TTC549 (cell line): ENCODE data around the gene BCL2L11.

Source experiments
- FAIRE-seq: peaks from 2 replicates; lab custom pipeline; 2012; peaks lifted over from hg19 to GRCh38; lab: Jason Lieb, UNC

The BCL2L11 gene

DNA sequence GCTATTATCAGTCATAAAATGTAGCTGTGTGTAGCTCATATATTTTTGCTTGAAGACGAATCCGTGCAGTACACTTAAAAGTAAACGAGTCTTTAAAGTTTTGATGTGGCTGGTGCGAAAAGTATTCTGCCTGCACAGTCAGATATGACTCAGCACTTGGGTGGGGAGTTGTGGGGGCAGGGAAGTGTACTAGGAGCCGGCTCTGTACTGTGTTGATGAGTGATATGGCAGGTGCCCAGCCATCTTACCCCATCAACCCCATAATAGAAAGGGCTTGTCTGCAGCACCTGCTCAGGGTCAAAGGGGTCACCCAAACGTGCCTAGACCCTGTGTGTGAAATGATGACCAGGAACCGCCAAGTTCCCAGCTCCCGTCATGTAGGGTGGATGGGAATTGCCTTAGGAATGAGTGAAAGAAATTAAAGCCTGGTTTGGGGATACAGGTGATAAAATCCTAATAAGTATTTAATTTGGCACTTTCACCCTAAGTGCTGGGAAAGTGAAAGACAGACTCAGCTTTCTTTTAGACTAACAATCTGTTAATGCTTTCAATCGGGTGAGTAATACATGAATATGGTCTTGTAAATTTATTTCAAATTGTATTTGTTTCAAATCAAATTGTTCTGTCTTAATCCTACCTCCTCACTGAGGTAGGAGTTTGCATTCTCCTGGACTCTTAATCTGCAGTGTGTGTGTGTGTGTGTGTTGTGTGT, 48.0 kb downstream of the BCL2L11 start:
- FAIRE-seq = no peak

DNA sequence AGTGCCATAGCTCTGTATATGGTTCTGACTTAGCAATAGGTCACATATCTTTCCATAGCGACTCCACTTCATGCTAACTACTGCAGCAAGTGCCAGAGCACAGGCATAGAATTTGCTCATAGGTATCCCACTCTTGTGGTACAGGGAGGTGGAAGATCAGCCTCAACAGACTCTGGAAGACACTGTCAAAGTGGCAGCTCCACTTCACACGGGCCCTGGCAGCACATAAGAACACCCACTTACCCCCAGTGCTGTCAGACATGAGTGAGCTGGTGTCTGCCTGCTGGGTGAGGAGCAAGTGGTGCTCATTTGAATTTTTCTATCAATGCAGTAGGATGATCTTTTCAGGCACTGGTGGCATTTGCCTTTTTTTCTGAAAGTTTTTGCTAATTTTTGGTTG, 48.6 kb downstream of the BCL2L11 start:
- FAIRE-seq = no peak

DNA sequence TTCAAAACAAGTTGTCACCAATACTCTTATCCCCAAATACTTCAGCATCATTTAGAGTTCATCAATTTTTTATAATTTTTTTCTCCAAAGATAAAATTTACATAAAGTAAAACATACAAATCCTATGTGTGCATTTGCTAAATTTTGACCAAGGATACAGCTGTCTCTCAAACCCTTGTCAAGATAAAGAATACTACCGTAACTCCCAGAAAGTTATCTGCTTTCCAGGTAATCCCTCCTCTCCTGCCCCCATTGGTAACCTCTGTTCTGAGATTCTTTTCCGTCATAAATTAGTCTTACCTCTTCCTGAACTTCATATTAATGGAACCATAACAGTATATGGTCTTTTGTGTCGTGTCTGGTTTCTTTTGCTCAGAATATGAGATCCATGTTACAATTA, 49.2 kb downstream of the BCL2L11 start:
- no peak for FAIRE-seq

DNA sequence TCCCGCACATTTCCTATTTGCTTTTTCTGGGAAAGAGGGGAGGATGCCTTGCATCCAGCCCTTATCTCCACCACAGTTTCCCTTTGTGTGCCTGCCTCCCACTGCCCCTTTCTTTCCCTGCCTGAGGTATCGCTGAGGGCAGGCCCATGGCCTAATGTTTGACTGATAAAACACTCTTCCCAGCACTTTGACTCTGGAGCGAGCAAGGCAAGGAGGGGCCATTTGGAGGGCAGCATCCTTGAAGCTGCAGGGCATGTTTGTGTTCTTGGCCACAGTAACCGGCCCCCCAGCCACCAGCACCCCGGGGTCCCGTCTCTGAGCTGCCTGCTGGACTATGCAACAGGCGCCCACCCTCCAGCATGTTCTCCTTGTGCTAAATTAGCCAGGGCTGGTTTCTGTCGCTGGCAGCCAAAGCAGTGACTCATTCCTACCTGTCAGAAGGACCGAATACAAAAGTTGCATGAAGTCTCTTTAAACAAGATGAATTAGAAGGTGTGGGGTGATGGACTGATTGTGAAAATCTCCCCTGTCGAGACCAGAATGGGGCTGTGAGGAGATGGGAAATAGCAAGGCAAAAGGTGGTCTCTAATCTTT, 50.7 kb downstream of the BCL2L11 start:
- no peak for FAIRE-seq

DNA sequence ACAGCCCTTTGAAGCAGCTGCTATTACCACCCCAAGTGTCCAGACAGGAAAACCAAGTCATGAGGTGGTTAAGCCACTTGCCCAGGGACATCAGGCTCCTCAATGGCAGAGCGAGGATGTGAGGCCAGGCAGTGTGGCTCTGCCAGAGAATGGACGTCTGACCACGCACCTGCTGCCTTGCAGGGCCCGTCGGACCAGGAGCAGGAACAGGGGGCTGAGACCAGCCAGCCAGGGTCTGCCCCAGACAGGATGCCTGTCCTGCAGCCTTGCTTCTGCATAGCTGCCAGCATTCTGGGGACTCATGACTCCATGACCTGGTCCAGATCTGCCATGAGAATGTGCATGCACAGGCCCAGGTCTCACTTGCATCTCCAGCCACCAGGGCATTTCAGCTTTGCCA, 52.0 kb downstream of the BCL2L11 start:
- FAIRE-seq = no peak

DNA sequence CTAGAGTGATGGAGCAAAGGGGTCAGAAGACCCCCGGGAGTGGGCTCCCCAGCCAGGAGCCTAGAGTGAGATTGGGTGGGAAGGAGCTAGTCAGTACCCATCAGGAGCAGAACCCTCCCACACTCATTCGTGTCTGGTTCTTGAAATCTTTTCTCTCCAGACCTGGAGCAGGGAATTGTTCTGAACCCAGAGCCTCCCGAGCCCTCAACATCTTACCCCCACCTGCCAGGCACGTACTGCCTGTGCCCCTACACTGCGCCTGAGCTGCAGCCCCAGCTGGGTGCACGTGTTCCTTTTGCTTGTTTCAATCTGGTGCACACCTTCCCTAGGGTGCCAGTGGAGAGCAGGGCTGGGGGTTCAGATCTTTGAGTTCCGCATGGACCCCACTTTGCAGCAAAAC, 52.6 kb downstream of the BCL2L11 start:
- no peak for FAIRE-seq

DNA sequence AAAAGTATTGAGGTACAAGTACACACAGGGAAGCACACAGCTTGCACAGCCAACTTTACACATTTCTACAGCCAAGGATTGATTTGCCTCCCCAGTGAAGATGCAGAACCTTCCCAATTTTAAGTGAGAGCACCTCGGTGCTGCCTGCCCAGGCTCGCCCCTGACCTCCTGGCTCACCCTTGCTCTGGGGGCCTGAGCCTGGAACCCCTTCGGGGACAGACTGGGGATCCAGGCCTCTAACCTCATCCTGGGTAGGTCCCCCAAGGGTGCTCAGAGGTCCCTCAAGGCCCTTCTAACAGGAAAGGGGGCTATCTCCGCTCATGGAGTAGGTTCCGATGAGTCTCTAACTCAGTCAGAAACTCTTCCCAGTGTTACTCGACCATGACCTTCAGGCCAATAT, 53.1 kb downstream of the BCL2L11 start:
- no peak for FAIRE-seq

DNA sequence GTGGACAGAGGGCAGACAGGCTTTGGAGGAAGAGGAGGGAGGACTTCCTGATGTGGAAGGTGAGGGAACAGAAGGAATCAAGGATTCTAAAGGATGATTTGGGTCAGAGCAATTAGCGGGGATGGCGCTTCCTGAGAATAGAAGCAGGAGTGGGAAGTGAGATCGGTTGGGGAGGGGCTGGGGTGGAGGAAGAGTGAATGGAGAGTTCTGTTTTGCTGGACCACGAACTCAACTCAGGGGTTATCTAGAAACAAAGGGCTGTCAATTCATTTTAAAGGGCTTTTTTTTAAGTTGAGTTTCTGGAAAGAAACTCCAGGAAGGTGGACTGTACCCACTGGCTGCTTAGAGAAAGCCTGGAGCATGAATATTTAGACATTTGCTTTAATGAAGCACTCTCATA, 54.9 kb downstream of the BCL2L11 start:
- no peak for FAIRE-seq

DNA sequence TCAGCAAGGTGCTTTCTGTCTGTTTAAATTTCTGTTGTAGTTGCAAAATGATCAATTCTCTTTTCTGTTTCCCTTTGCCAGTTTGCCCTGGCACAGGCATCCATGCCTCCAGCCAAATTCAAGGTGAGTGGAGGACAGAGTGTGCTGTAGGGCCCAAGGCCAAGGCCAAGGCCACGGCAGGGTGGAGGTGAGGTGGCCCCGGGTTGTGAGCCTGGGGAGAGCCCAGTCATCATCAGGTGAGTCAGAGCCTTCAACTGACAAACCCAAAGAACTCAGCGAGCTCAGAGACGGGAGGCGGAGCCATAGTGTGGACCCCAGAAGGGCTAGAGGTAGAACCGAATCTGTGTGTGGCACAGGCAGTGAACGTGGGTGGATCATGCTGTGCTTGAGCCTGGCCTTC, 55.7 kb downstream of the BCL2L11 start:
- FAIRE-seq = no peak

DNA sequence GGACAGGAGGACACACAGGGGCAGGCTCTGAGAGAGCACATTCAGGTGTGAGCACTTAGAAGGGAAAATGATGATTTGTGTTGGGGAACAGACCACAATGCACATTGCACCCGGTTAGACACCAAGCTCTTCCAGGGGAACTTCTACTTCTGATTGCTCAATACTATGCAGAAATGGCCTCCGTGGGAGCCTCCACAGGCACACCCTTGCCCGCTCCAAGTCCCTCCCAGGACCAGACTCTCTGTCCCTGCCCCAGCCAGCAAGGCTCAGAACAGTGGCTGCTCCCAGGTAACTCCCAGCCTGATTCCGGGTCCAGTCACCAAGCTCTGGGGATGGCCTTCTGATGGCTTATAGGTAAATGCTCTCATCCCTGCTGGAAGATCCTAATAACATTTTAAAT, 56.2 kb downstream of the BCL2L11 start:
- FAIRE-seq = no peak

DNA sequence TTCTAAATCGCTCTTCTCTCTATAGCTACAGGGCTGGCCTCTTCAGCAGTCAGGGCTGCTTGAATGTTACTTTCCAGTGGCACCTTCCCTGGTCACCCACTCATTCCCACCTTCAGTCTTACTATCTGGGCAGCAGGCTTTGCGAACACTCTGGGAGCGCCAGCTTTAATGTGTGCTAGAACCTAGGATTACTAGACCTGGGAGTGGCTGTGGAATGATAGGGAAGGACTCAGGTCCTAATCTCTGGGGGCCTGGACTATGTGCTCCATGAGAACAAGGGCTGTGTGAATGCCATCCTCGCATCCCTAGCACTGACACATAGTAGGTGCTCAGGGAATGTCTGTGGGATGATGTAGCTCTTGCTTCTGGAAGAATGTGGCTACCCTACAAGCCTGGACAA, 57.6 kb downstream of the BCL2L11 start:
- FAIRE-seq = no peak

DNA sequence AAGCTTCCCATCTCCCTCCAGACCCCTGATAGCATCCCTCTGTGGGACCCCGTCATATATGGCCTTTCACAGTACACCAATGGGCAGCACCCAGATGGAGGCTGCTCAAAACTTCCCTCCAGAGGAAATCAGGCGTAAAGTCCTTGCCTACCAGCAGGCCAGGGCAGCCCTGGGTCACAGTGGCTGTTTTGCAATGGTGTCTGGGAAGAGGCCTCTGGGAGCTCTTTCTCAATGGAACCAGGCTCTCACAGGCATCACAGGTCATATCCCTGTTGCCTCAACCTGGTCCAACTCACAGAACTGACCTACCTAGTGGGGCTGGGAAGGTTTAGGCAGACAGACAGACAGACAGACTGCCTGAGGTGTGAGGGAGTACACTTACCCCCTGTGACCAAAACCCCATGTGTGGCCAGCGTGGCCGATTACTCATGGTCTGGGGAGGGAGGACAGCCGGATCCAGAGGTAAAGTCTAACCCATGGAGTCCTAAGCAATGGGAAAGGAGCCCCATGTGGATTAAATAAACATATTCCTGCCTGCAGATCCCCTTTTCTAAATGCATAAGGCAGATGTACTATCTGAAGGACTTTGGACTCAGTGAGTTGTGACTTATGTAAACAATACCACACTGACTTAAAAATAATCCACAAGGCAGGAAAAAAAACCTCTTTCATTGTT, 58.2 kb downstream of the BCL2L11 start:
- no peak for FAIRE-seq

DNA sequence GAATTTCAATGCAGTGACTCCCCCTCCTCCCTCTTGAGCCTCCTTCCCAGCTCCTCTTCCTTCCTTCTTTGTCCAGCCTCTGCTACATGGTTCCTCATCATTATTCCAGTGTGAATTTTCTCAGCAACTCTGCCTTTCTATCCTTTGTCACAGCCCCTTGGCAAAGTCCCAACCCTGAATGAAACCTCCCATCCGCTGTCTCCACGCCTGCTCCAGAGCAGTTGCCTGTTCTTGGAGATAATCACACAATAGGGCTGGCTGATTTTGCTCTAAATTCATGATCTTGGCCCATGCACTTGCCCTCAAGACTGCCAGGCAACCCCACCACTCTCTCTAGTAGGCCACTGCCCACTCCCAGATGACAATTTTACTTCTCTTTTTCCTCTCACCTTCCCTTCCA, 61.4 kb downstream of the BCL2L11 start:
- FAIRE-seq = no peak

DNA sequence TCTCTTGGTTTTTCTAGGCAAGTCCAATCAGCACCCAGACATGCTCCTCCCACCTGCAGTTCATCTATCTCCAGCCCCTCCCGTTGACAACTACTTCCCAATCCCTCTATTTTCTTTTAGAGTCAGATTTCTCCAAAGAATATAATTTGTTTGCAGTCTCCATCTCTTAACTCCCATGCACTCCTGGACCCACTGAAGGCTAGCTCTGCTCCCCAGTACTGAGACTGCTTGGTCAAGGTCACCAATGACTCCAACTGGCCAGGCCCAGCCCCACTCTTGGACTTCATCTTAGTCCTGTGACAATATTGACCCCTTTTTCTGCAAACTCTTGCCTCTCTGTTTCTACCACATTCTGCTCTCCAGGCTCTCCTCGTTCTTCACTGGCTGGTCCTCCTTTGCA, 62.0 kb downstream of the BCL2L11 start:
- FAIRE-seq = no peak

DNA sequence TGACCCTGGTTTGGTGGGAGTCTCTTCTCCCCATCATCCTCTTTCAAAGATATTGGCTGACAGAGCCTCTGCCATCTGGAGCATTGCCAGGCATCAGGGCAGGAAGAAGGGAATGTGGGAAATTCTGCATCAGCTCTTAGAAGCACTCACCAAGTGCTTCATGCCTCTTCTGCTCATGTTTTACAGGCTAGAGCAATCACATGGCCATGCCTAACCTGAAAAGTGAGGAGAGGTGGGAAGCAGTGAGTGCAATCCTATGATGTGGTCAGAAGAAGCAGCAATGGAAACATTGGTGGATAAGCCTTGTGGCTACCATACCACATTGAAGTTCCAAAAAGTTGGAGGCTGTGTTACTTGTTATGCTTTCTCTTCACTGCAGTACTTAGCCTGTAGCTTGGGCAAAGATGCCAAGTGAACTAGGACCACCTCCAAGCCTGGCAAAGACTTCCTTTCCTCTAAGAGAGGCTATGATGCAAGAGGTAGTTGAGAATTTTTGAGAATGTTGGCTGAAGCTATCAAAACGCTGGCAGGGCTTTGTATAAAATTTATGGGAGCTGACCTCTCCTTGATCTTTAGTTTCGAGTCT, 64.1 kb downstream of the BCL2L11 start:
- no peak for FAIRE-seq

DNA sequence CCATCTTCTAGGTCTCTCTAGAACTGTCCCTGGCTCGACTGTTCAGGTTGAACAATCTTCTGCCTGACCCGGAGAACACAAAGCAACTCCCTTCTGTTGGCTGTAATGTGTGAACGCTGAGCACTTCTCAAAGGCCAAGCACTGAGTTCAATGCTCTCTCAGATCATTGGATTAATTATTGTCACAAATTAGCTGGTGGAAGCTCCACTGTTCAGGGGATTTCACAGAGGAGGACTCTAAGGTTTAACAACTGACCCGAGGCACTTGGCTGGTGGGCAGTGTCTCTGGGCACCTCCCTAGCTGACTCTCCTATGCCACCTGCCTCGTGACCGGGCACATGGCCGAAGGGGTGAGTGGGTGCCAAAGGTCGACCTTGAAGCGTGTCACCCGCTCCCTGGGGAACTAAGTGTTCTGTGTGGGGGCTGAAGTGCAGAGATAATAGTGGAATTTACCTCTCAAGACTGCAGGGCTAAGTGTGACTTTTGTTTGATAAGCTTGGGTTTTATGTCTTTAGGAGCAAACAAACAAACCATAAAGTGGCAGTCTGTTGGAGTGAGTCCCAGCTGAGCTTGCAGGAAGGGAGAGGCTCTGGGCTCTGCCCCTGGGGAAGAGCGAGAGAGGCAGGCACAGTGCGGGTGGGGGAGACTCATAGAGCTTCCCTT, 64.8 kb downstream of the BCL2L11 start:
- no peak for FAIRE-seq

DNA sequence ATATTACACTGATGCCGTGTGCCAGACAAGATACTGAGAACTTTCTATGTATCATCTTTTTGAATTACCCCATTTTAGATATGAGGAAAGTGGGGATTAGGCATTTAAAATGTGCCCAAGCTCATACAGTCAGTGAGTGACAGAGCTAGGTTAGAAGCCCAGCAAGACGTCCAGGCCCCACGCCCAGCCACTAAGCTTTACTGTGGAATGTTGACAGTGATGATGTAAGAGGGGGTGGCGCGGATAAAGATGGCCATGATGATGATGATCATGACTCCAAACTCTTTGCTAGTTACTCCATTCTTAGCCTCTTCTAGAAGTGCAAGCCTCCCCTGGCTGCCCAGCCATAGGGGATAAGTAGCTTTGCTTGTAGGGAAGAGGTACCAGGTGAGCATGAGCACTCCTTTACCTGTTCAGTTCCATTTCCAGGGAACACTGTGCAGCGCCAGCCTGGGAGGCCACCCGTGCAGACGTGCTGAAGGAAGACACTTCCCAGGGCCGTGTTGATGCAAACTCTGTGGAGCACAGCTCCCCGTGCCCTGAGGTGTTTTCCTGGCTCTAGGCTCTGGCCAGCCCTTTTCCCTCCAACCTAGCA, 65.5 kb downstream of the BCL2L11 start:
- FAIRE-seq = no peak

DNA sequence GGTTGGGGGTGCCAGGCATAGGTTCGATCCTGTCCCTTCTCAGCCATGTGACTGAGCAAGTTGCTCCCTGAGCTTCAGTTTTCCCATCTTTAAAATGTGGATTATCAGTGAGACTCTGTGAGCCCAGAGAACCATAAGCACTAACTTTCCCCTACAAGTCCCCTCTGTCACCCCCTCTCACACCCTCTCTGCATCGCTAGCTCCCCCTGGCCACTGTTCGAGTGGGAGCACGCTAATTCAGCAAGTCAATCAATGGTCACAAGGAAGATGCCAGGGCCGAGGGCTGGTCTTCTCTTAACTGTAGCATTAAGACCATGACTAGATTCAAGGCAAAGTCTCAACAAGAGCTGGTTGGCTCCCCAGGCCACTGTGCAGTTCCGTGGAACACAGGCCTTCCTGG, 66.2 kb downstream of the BCL2L11 start:
- no peak for FAIRE-seq

DNA sequence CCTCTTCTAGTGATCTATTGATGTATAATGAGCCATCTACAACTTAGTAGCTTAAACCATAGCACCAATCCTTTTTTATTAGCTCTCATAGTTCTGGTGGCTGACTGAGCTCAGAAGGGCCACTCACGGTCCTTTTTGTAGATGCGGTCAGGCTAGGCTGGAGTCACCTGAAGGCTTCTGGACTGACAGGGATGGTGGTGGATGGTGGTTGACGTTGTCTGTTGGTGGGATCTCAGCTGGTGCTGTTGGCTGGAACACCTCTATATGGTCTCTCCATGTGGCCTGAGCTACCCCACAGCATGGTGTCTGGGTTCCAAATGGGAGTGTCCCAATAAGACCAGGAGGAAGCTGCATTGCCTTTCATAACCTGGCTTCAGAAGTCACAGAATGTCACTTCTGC, 68.0 kb downstream of the BCL2L11 start:
- no peak for FAIRE-seq

DNA sequence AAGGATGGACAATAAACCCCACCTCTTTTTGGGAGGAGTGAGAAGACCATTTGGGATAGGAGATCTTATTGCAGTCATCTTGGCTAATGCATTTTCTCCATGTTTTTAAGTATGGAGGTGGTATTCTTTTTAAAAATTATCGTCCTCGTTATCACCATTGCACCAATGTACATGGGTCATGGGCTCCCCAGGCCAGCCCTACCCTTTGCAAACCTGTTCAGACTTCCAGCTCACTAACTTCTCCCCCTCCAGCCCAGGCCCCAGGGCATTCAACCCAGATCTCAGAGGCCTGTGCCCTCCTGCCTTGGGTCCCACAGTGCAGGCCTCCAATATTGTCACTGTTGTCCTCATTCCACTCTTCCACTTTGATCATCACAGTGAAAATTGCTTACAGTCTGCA, 68.4 kb downstream of the BCL2L11 start:
- FAIRE-seq = no peak

DNA sequence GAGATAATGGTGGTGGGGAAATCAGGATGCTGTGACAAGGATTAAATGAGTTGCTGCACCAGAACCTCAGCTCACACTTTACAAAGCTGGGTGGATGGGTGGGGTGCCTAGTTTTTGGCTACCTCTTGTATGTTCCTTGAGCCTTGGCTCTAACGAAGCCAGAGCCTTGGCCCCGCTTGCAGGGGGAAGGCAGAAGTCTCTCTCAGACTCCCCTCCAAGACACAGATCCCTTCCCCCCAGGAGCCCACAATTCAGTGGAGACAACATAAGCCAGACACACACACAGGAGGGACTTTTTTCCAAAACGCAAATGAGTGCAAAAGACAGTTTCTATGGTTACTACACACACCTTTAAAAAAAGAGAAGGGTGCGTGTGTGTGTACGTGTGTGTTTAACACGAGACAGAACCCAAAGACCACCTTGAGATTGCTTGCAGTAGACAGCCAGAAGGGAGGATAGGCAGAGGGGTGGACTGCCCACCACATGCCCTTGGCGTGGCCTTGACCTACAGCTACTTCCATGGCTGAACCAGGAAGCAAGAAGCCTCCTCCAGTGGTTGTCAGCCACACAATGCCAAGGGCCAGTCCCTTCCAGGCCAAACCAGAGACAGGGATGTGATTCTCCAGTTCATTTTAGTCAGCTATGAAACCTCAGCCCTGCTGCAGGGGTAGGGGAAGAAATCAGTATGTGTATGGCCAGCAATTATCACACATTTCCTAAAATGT, 70.3 kb downstream of the BCL2L11 start:
- FAIRE-seq = no peak

DNA sequence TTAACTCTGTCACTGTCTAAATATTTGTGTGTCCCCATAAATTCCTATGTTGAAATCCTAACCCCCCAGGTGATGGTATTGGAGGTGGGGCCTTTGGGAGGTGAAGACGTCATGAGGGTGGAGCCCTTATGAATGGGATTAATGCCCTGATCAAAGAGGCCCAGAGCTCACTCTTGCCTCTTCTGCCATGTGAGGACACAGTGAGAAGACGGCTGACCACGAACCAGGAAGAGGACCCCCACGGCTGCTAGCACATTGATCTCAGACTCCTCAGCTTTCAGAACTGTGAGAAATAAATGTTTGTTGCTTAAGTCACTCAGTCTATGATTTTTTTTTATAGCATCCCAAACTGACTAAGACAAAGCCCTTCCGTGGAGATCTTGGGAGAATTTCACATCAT, 71.2 kb downstream of the BCL2L11 start:
- FAIRE-seq = no peak
